H1 (cell line): ENCODE results near the gene ARHGAP42. TPM values are rescaled to one million over a fixed set of nuclear protein-coding genes. Genes with fewer than 3 reads are reported as not detected.
A peak's percentile ranks its signal among the peaks of the same experiment; 100 is the strongest.

Source experiments
- CTCF ChIA-PET: fragments of 300-600 bp; sonication (Branson Sonifier 250); formaldehyde crosslinking; loops from one replicate; lab custom pipeline; 2021; ENCODE audit not compliant: partially characterized antibody; lab: Charles Lee
- POLR2A ChIA-PET: fragments of 300-600 bp; sonication (Branson Sonifier 250); formaldehyde crosslinking; loops from one replicate; lab custom pipeline; 2021; ENCODE audit warnings: inconsistent platforms; ENCODE audit not compliant: partially characterized antibody; lab: Charles Lee
- DNase-seq, 2 experiments: peaks; one replicate each; pipeline versions ENCODE4 v3.0.0 to v3.0.0-alpha.2; 2010 to 2022; ENCODE audit warnings: low spot score in 2 of 2, low read depth in 1 of 2, mixed read lengths in 1 of 2
- FAIRE-seq: peaks from 2 replicates; lab custom pipeline; 2011; peaks lifted over from hg19 to GRCh38; lab: Jason Lieb, UNC
- H2AFZ ChIP-seq: 2 replicates; pipeline ENCODE4 v1.8.1; 2012; ENCODE audit warnings: low read length, inconsistent platforms
- H2AK5ac ChIP-seq: 2 replicates; pipeline ENCODE4 v1.6.1; 2013; ENCODE audit warnings: low read depth, low read length
- H2BK120ac ChIP-seq: replicated peaks from 2 replicates; pipeline ENCODE3; 2013; ENCODE audit warnings: low read depth, low read length, inconsistent platforms
- H2BK12ac ChIP-seq: 2 replicates; pipeline ENCODE4 v1.6.1; 2013; ENCODE audit warnings: low read depth, low read length
- H2BK15ac ChIP-seq: 2 replicates; pipeline ENCODE4 v1.6.1; 2013; ENCODE audit warnings: low read length
- H2BK20ac ChIP-seq: 2 replicates; pipeline ENCODE4 v1.6.1; 2013; ENCODE audit warnings: low read length
- H2BK5ac ChIP-seq: 2 replicates; pipeline ENCODE4 v1.6.1; 2013; ENCODE audit warnings: low read depth, low read length
- H3K14ac ChIP-seq: 2 replicates; pipeline ENCODE4 v1.6.1; 2013; ENCODE audit warnings: inconsistent platforms; ENCODE audit not compliant: insufficient read length
- H3K18ac ChIP-seq: 2 replicates; pipeline ENCODE4 v1.6.1; 2013; ENCODE audit warnings: low read length; ENCODE audit errors: extremely low read depth
- H3K23ac ChIP-seq: 2 replicates; pipeline ENCODE4 v1.6.1; 2013; ENCODE audit warnings: inconsistent platforms; ENCODE audit not compliant: insufficient read length
- H3K23me2 ChIP-seq: 2 replicates; pipeline ENCODE4 v1.6.1; 2013; ENCODE audit warnings: low read depth, low read length
- H3K27ac ChIP-seq: 2 replicates; pipeline ENCODE4 v1.6.1; 2011; ENCODE audit warnings: low read depth, low read length, inconsistent platforms
- H3K27me3 ChIP-seq, 4 experiments: replicated peaks in 1 of 4; 1 replicate in 1 of 4; 2 replicates in 3 of 4; pipeline versions ENCODE4 v1.6.1 to v1.8.1; 2011 to 2013; ENCODE audit warnings: low read length in 3 of 4, mild to moderate bottlenecking in 3 of 4, inconsistent platforms in 2 of 4, mixed read lengths in 2 of 4, moderate library complexity in 1 of 4; ENCODE audit not compliant: control insufficient read depth in 3 of 4, insufficient read depth in 3 of 4; ENCODE audit errors: extremely low read depth in 1 of 4
- H3K36me3 ChIP-seq, 4 experiments: 2 replicates each; pipeline versions ENCODE4 v1.6.1 to v1.8.1; 2011 to 2013; ENCODE audit warnings: mild to moderate bottlenecking in 4 of 4, low read length in 3 of 4, moderate library complexity in 2 of 4, control low read depth in 1 of 4, inconsistent platforms in 1 of 4; ENCODE audit not compliant: insufficient read depth in 4 of 4, control insufficient read depth in 2 of 4
- H3K4ac ChIP-seq: replicated peaks from 2 replicates; pipeline ENCODE3; 2013; ENCODE audit warnings: low read length, low read depth, mixed read lengths, inconsistent platforms; ENCODE audit not compliant: insufficient read length
- H3K4me1 ChIP-seq, 4 experiments: replicated peaks in 1 of 4; 1 replicate in 1 of 4; 2 replicates in 3 of 4; pipeline versions ENCODE4 v1.6.1 to v1.8.1; 2011 to 2013; ENCODE audit warnings: low read length in 3 of 4, inconsistent platforms in 2 of 4, mixed read lengths in 1 of 4; ENCODE audit not compliant: insufficient read depth in 4 of 4, control insufficient read depth in 3 of 4
- H3K4me2 ChIP-seq, 2 experiments: 2 replicates each; pipeline versions ENCODE4 v1.6.1 to v1.8.1; 2011 to 2013; ENCODE audit warnings: low read depth in 2 of 2, low read length in 2 of 2, control low read depth in 1 of 2, inconsistent platforms in 1 of 2, mild to moderate bottlenecking in 1 of 2; ENCODE audit not compliant: insufficient read depth in 1 of 2
- H3K4me3 ChIP-seq, 4 experiments: fragments of 200-600, 300-600 bp in 1 of 4; sonication (generic), shearing (Covaris generic), sonication (Bioruptor Twin) in 1 of 4; 2 replicates each; pipeline versions ENCODE4 v1.5.1 to v1.8.1; 2011 to 2016; ENCODE audit warnings: low read length in 4 of 4, low read depth in 3 of 4, control low read depth in 2 of 4, inconsistent platforms in 2 of 4, mild to moderate bottlenecking in 2 of 4, mixed read lengths in 1 of 4, moderate library complexity in 1 of 4; ENCODE audit not compliant: insufficient read depth in 2 of 4; ENCODE audit errors: extremely low read depth in 1 of 4
- H3K56ac ChIP-seq: replicated peaks from 2 replicates; pipeline ENCODE3; 2013; ENCODE audit warnings: low read depth, mild to moderate bottlenecking, mixed read lengths, low read length, inconsistent platforms; ENCODE audit not compliant: insufficient read length
- H3K79me1 ChIP-seq: 2 replicates; pipeline ENCODE4 v1.6.1; 2013; ENCODE audit warnings: low read depth, low read length, control low read depth
- H3K79me2 ChIP-seq, 2 experiments: 2 replicates each; pipeline versions ENCODE4 v1.6.1 to v1.8.1; 2012 to 2013; ENCODE audit warnings: low read length in 2 of 2, mild to moderate bottlenecking in 2 of 2, inconsistent platforms in 1 of 2; ENCODE audit not compliant: insufficient read depth in 2 of 2, control insufficient read depth in 1 of 2
- H3K9ac ChIP-seq, 4 experiments: replicated peaks in 1 of 4; 1 replicate in 1 of 4; 2 replicates in 3 of 4; pipeline versions ENCODE4 v1.6.1 to v1.8.1; 2011 to 2013; ENCODE audit warnings: low read depth in 3 of 4, low read length in 3 of 4, control low read depth in 2 of 4, mild to moderate bottlenecking in 2 of 4, moderate library complexity in 2 of 4, inconsistent platforms in 1 of 4; ENCODE audit errors: extremely low read depth in 1 of 4
- H3K9me3 ChIP-seq, 2 experiments: 2 replicates each; pipeline versions ENCODE4 v1.6.1 to v1.8.1; 2012 to 2013; ENCODE audit warnings: mild to moderate bottlenecking in 2 of 2, moderate library complexity in 2 of 2, control low read depth in 1 of 2, inconsistent platforms in 1 of 2, low read depth in 1 of 2, low read length in 1 of 2, mixed read lengths in 1 of 2; ENCODE audit not compliant: insufficient read depth in 2 of 2
- H4K20me1 ChIP-seq, 2 experiments: replicated peaks in 1 of 2; 2 replicates each; pipeline versions ENCODE3 to v1.8.1; 2011 to 2013; ENCODE audit warnings: inconsistent platforms in 2 of 2, low read length in 2 of 2, mild to moderate bottlenecking in 1 of 2; ENCODE audit not compliant: insufficient read depth in 2 of 2, control insufficient read depth in 1 of 2
- H4K5ac ChIP-seq: 2 replicates; pipeline ENCODE4 v1.6.1; 2013; ENCODE audit warnings: low read length, low read depth, mixed read lengths, inconsistent platforms; ENCODE audit not compliant: insufficient read length
- H4K8ac ChIP-seq: 2 replicates; pipeline ENCODE4 v1.8.0; 2013; ENCODE audit warnings: mild to moderate bottlenecking, moderate library complexity, low read length, inconsistent platforms; ENCODE audit not compliant: insufficient read depth; ENCODE audit errors: extremely low read depth
- H4K91ac ChIP-seq: replicated peaks from 2 replicates; pipeline ENCODE3; 2013; ENCODE audit warnings: low read length, mixed read lengths, inconsistent platforms; ENCODE audit not compliant: insufficient read length
- RAD21 ChIP-seq, 2 experiments: IDR thresholded peaks in 1 of 2; conservative IDR thresholded peaks in 1 of 2; 2 replicates each; pipeline ENCODE4 v1.6.1; 2011; ENCODE audit warnings: low read depth in 2 of 2, low read length in 2 of 2, improper control_type of control experiment in 1 of 2, inconsistent platforms in 1 of 2, mild to moderate bottlenecking in 1 of 2, moderate library complexity in 1 of 2
- TAF1 ChIP-seq: IDR thresholded peaks from 2 replicates; pipeline ENCODE4 v1.6.1; 2011; ENCODE audit warnings: mild to moderate bottlenecking, low read depth, low read length
- WGBS, 2 experiments: shearing (Covaris generic) in 1 of 2; methylation state at CpG; one replicate each; pipeline versions ENCODE4 v1.1.6 to v1.1.7; 2013 to 2015; ENCODE audit warnings: low lambda C conversion rate in 2 of 2, mixed read lengths in 2 of 2, inconsistent platforms in 1 of 2, low coverage in 1 of 2, missing lambda C conversion rate in 1 of 2; ENCODE audit not compliant: insufficient replicate concordance in 2 of 2, insufficient coverage in 1 of 2, insufficient read length in 1 of 2; ENCODE audit errors: extremely low coverage in 1 of 2, missing lambda C conversion rate in 1 of 2; 5-methylcytosine and 5-hydroxymethylcytosine counted together
- polyA plus RNA-seq, 7 experiments: library from polyadenylated mRNA; depleted of rRNA in 3 of 7; stranded (reverse) in 5 of 7; unstranded in 2 of 7; fragments of >200 nt in 5 of 7; fragments of 200-250 nt in 2 of 7; gene quantifications; 1 replicate in 5 of 7; 2 replicates in 1 of 7; 4 replicates in 1 of 7; pipeline versions ENCODE4 v1.2.1 to v1.2.3, GENCODE V29; 2011 to 2013; ENCODE audit warnings: missing spikeins in 2 of 7, mixed read lengths in 2 of 7
- total RNA-seq: library from RNA; stranded (reverse); fragmentation: NEBNext Ultra II Directional; extraction: Animal tissue kit (Norgen Biotek cat#: 25700); gene quantifications from 2 replicates; pipeline ENCODE4 v1.2.1, GENCODE V29; 2021
- TF ChIP-seq, protein P1 (sequence below), 3 experiments: IDR thresholded peaks; 1 replicate in 2 of 3; 2 replicates in 1 of 3; pipeline versions ENCODE4 v1.5.1 to v1.6.1; 2011; ENCODE audit warnings: low read length in 3 of 3, mild to moderate bottlenecking in 3 of 3, inconsistent platforms in 2 of 3, low read depth in 1 of 3, moderate library complexity in 1 of 3; ENCODE audit not compliant: insufficient read depth in 1 of 3; ENCODE audit errors: control extremely low read depth in 1 of 3

Gene ARHGAP42
- total and polyA plus RNA-seq, 2 of the 8 experiments (the other 6 are each of a cell fraction or from before 2014, with no cell fraction given), result 22.2 to 33.5 TPM

GRCh38 chr11:100711984-100712383, 24.9 kb downstream of the ARHGAP42 start:
- H3K56ac ChIP-seq, result no peak overlapping the region
- no peaks in the 10 kb centered on the region for H3K36me3 ChIP-seq
- H3K14ac ChIP-seq, result no peak overlapping the region
- no peak overlapping the region for H4K91ac ChIP-seq
- no peak overlapping the region for H3K4ac ChIP-seq
- H3K23ac ChIP-seq, result no peak overlapping the region
- H2BK12ac ChIP-seq, result no peak overlapping the region
- H4K20me1 ChIP-seq, result no peaks in the 10 kb centered on the region
- H2BK20ac ChIP-seq, result no peak overlapping the region
- no peak overlapping the region for H2BK120ac ChIP-seq
- no peak overlapping the region for H3K4me3 ChIP-seq
- FAIRE-seq, result no peak
- no peak for DNase-seq
- no peak overlapping the region for H4K8ac ChIP-seq
- POLR2A ChIA-PET, result interaction anchor here (1.2 kb wide), 1 partner anchor 8 kb away, joined by 3 read pairs; no protein-coding TSS in a partner anchor
- H3K79me2 ChIP-seq, result peaks cover 5 to 78% of the 10 kb centered on the region in 2 experiments; a peak in 3 of 4 replicates
- no peak overlapping the region for H2BK5ac ChIP-seq
- H3K23me2 ChIP-seq, result no peaks in the 10 kb centered on the region
- H3K4me2 ChIP-seq, result no peak overlapping the region
- 84% methylated on average over 3 of the region's 3 CpGs; no CpG with 5 or more reads in 1 of the 2 experiments for WGBS, 2 experiments
- H4K5ac ChIP-seq, result no peak overlapping the region
- H2AFZ ChIP-seq, result no peak overlapping the region
- peaks cover 0 to 2% (median 0%) of the 10 kb centered on the region in 4 experiments; a peak in 3 of 7 replicates for H3K4me1 ChIP-seq
- no peak overlapping the region for H2AK5ac ChIP-seq
- H3K9ac ChIP-seq, result no peak overlapping the region
- no peaks in the 10 kb centered on the region for H3K27me3 ChIP-seq
- H3K79me1 ChIP-seq, result no peaks in the 10 kb centered on the region; the same call in 1 of the 2 replicates
- no peak overlapping the region for H2BK15ac ChIP-seq
- no peak overlapping the region for H3K18ac ChIP-seq
- peak in 1 of 2 experiments; percentile 29; a peak in 1 of 4 replicates for TF ChIP-seq RAD21 (IDR thresholded peaks at IDR 0.05 in 1 of 2, conservative IDR thresholded peaks at IDR 0.05 in 1 of 2; ENCODE audit: low read depth in 2 of 2, low read length in 2 of 2)
- TF ChIP-seq, protein P1, sequence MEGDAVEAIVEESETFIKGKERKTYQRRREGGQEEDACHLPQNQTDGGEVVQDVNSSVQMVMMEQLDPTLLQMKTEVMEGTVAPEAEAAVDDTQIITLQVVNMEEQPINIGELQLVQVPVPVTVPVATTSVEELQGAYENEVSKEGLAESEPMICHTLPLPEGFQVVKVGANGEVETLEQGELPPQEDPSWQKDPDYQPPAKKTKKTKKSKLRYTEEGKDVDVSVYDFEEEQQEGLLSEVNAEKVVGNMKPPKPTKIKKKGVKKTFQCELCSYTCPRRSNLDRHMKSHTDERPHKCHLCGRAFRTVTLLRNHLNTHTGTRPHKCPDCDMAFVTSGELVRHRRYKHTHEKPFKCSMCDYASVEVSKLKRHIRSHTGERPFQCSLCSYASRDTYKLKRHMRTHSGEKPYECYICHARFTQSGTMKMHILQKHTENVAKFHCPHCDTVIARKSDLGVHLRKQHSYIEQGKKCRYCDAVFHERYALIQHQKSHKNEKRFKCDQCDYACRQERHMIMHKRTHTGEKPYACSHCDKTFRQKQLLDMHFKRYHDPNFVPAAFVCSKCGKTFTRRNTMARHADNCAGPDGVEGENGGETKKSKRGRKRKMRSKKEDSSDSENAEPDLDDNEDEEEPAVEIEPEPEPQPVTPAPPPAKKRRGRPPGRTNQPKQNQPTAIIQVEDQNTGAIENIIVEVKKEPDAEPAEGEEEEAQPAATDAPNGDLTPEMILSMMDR (IDR thresholded peaks at IDR 0.05; ENCODE audit: control extremely low read depth in 1 of 3, insufficient read depth in 1 of 3, low read depth in 1 of 3, low read length in 3 of 3), result peak in 2 of 3 experiments; percentile 6 to 12; a peak in 1 of 4 replicates
- TF ChIP-seq TAF1, result no peak
- CTCF ChIA-PET, result interaction anchor here (0.6 to 1.6 kb wide), 8 partner anchors 9 to 563 kb away, joined by 3 to 5 read pairs (median 3); no protein-coding TSS in a partner anchor
- H3K9me3 ChIP-seq, result no peaks in the 10 kb centered on the region
- H3K27ac ChIP-seq, result no peak overlapping the region
